SIG-M5 (cell line): Measurements from ENCODE around the gene ARID4A.
"Not testable (repeated sequence)": the region's sequence is repeated elsewhere in the genome, so short reads cannot be mapped to it uniquely, and the experiment has no call there.

ENCODE experiments used
- DNase-seq: peaks from one replicate; lab custom pipeline; 2025; lab: John Stamatoyannopoulos, UW

The ARID4A gene

DNA sequence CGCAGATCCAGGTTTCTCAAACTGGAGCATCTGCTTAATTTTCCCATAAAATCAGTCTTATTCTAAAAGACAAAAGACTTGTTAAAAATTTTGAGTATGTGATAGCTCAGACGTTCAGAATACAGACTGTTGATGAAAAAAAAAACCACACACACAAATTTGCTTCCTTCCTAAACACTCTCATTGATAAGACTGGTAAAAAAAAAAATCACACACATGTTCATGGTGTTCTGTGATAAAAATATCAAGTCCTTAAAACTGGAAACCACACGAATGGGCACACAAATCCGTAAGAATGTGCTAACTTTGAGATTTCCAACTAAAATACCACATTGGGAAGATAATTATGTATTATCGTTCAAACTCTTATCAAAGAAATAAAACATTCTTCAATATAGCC, 6.7 kb upstream of the ARID4A start:
- no peak for DNase-seq

DNA sequence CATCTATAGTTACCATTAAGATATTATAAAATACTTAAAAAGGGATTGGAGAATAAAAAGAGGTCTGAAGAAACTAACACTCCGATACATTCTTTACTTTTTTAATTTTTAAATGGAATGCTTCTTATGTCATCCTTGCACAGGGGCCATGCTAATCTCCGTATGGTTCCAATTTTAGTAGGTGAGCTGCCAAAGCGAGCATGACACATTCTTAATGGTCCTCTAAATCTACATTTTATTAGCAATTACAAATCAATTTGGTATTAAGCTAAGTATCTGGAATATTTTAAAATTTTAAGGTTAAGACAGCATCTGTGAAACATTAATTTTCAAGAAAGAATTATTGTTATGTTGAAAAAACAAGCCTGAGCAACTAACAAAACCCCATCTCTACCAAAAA, 6.2 kb upstream of the ARID4A start:
- no peak for DNase-seq

DNA sequence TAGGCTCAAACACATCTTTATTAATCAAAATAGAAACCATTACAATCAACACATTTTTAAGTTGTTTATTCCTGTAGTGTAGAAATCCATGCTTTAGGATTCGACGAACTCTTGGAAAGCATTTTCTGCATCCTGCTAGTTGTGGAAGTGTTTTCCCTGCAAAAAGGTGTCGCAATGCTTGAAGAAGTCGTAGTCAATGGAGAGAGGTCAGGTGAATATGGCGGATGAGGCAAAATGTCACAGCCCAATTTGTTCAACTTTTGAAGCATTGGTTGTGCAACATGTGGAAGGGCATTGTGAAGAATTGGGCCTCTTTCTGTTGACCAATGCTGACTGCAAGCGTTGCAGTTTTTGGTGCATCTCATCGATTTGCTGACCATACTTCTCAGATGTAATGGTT, 4.2 kb upstream of the ARID4A start:
- no peak for DNase-seq

DNA sequence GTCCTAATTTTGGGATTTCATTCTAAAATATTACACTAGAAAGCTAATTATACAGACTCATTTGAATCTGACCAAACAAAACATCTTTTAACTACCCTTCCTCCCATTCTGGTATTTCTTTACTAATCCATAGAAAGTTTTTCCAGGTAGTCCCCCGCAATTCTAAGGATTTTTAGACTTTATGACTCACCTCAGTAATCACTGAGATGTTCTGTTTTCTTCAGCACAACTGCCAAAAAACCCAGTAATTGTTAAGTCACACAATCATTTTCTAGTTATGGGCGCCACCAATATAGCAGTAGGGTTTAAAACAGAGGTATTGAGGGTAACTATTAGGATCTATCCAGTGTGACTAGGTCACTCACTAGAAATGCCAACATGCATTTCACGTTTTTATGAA, 1.6 kb upstream of the ARID4A start:
- DNase-seq = no peak

DNA sequence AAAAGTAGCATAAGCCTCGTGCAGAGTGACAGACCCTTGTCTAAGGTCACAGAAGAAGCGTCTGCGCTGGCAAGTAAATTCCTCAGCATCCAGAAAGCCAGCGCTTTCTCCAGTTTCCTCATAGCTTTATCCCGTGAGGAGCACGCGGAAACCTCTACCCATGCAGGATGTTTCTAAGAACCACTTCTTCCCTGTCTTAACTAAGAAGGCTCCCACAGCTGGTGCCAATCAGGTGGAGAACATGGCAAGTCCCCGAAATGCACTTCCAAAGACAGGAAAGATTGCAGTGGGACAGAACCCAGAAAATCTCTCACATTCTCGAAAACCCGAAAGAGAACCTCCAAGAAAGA, 968 bp upstream of the ARID4A start:
- DNase-seq = no peak

DNA sequence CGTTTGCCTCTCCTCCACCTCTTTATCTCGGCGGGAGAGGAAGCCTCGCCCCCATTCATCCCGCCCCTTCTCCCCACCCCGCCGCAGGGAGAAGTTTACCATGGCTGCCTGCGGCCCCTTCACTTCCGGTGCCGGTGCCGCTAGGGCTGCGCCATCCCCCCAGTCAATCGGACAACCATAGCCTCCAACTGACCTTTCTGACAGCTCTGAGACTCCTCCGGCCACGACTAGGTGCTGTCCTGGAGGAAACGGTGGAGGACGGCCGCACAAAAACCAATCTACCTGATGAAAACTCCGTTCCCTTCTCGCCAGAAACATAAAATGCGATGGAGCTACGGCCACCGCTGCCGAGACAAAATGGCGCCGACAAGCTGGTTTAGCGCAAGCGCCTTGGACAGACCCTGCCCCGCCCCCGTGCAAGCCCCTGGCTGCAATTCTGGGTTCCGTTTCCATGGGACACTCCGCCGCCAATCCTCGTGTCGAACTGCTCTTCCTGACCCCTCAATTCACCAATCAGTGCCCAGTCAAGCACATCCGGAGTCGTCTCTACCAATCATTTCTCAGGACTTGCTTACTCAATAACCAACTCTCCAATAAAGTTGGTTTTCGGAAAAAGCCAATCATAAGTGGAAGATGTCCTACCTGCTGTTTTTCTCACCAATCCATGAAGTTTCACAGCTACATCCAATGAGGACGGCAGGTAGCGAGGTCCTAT, 436 bp upstream of the ARID4A start:
- DNase-seq = peak; percentile 99

DNA sequence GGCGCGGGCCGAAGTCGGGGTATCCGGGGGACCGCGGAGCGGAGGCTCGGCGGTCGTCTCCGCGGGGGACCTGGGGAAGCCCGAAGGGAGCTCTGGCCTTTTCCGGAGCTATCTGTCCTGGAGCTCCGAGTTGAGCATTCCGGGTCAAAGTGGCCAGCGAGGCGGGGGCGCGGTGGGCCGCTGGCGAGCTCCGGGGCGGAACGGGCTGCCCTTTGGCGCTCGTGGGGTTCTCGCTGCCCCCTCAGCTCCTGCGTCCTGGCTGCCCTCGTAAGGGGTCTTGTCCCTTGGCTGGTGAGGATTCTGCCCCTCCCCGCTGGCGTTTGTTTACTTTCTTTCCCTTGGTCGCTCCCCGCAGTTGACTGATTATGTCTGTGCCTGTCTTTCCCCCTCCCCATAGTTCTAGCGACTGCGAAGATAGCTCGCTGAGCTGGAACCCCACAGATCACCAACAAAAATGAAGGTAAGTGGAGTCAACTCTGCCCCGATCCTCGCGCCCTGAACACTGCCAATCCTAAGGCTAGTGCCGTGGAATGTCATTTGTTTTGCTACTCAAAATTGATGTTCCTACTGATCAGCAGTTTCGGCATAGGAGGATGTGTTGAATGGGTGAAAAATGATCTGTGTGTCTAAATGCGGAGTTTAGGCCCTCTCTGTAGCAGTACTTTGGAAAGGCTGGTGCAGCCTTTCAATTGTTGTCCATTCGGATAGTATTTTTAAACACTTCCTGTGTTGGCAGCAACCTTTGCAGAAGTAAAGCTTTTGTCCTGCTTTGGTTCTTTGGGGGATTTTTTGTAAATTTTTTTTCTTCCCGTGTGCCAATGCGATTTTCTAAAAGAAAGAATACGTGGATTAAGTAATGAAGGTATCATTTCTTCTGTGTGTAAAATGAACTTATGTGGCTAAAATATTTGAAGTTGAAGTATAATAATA, 1.3 kb downstream of the ARID4A start:
- no peak for DNase-seq

DNA sequence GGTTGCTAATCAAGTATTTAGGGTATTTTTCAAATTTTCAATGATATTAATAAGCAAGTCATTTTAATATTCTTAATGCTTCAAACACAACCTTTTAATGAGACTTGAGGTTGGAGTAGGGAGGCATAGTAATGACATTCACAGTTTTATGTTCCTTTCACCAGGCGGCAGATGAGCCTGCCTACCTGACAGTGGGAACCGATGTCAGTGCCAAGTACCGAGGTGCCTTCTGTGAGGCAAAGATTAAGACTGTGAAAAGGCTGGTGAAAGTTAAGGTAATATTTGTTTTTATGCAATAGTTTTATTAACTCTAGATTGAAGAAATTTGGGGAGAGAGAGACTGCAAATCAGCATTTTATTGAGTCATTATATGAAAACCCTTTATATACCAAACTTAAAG, 3.1 kb downstream of the ARID4A start:
- no peak for DNase-seq

DNA sequence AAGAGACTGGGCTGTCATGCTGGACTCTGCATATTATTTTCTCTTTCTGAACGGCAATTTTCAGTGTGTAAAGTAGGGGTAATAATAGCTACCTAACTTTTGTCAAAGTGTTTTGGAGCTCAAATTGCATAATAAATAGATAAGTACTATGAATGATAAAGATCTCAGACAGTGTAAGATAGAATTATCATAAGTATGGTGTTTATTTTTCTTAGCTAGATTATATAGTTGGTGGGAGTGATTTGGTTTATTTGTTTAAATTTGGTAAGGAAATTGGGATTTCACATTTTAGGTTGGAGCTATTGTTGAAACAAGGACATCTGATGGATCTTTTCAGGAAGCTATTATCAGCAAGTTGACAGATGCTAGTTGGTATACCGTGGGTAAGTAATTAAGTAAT, 7.4 kb downstream of the ARID4A start:
- DNase-seq = no peak

DNA sequence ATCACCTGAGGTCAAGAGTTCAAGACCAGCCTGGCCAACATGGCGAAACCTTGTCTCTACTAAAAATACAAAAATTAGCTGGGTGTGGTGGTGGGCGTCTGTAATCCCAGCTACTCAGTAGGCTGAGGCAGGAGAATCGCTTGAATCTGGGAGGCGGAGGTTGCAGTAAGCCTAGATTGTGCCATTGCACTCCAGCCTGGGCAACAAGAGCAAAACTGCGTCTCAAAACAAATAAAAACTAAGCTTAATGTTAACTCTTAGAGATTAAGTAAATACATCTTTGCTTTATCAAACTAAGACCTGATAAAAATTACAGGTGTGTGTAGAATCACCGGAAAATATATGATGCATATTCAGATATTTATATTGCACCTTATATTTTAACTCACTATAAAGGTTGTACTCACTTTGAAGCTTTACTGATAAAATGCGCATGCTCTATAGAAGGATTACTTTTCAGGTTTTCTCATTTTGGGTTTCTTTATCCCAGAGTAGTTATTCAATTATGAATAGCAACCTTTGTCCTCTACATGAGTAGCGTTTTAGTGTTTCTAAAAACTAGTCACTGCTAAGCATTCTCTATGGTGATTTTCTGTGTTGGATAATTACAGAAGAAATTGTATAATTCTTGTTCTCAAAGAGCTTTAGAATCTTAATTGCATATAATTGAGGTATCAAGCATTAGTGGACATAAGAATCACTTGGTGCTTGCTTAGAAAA, 9.4 kb downstream of the ARID4A start:
- DNase-seq = no peak

DNA sequence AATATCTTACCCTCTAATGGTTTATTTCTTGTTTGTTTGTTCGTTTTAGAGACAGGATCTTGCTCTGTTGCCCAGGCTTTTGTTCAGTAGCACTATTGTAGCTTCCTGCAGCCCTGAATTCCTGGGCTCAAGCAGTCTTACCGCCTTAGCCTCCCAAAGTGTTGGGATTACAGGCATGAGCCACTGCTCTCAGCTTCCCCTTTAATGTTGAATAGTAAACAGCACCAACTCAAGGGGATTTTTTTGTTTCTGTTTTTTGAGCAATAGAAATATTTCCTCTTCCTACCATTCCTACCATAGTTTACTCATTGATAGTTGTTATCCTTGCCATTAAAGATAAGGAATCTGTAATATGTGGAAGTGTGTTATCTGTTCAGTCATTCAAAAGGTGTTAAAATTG, 10.7 kb downstream of the ARID4A start:
- no peak for DNase-seq

DNA sequence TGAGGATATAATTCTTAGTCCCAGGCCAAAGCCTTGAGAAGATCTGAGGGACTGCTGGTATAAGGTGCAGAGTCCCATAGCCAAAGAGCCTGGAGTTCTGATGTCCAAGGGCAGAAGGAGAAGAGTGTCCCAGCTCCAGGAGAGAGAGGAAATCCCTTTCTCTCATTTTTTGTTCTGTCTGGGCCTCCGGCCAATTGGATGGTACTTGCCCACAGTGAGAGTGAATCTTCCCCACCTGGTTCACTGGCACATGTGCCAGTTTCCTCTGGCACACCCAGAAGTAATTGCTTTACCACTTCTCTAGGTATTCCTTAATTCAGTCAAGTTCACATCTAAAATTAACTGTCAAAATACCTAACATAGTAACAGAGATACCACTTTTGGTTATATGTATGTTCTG, 15.3 kb downstream of the ARID4A start:
- no peak for DNase-seq

DNA sequence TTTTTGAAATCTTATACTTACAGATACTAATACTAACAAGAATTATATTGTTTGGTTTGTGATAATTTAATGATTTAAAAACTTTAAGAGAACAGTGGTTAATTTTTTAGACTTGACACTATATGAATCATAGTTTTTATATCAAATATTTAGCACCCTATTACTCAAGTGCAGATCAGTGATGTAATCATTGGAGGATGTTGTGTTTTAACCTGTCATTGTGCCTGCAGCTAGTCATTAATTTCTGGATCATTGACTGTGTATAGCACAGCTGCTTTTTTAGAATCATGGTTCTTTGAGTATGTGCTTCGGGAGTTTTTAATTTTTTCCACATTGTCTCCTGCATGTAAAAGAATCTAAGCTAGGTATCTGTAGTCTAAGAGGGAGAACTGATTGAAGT, 17.3 kb downstream of the ARID4A start:
- DNase-seq = no peak

DNA sequence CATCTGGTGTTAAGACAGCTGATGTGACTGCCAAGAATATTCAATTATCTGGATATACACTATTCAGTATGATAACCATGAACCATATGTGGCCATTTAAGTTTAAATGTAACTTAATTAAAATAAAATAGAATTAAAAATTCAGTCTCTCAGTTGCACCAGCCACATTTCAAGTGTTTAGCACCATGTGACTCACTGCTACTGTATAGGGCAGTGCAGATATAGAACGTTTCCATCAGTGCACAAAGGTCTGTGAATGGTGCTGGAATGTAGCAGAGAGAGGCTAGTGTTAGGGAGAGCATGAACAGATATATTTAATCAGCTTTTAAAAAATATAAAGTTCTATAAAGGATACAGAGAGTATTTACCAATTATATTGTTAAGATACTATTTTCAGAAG, 28.7 kb downstream of the ARID4A start:
- DNase-seq = no peak

DNA sequence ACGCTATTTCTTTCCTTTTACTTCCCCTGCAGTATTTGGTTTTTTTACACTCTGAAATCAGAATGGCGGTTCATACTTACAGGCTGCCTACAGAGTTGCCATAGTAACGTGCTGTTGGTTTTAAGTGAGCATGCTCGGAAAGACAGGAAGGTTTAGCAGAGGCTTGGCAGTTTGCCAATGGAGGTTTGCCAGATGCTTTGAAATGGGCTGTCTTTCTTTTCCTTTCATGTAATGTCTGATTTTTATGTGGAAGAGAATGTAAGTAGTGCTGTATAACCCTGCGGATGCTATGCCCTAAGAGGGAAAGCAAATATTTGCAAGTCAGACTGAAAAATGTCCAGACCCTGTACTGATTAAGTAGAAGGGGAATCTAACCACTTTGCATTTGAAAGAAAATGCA, 32.8 kb downstream of the ARID4A start:
- peak; percentile 4 for DNase-seq

DNA sequence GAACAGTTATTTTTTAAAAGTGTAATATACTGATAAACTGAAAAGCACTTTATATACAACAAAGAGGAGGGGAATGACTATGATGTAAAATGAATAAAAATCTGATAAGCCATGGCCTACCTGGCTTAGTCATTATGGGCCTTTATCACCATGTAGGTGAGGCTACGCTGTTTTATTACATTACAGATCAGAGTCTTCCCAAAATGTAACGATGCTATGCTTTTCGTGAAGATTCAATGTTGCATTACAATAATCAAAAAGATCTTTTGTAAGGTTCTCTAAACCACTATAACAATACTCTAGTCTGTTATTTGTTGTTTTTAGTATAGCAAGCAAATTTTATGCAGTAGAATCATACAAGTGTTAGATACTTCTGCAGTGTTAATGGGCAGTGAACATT, 34.2 kb downstream of the ARID4A start:
- DNase-seq = no peak

DNA sequence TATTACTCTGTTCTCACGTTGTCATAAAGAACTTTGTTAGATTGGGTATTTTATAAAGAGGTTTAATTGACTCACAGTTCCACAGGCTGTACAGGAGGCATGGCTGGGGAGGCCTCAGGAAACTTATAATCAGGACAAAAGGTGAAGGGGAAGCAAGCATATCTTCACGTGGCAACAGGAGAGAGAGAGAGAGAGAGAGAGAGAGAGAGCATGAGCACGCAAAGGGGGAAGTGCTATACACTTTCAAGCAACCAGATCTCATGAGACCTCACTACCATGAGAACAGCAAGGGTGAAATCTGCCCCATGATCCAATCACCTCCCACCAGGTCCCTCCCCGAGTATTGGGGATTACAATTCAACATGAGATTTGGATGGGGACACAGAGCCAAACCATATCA, 41.3 kb downstream of the ARID4A start:
- DNase-seq = not testable (repeated sequence)

DNA sequence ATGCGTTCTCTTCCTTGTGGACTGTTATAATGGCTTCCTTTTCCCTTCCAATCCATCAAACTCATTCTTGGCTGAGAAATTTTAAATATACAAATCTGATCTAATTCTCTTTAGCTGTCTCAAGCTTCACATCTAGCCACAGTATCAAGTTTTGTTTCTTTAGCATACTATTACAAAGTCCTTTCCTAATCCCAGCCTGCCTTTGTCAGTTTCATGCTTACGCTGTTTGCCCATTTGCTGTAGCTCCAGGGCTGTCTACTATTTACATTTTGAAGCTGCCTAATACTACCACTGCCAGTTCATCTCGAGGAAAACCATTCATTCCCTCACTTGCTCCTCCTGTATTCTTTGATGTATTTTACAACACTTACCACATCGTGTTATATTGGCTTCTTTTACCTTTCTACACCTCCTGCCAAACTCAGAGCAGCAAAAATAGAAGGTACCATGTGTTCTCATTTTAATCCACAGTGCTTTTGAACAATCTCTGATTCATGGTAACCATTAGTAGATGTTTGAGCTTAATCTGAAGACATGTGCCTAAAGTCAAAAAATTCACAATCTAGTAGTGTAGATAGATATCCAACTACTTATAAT, 42.9 kb downstream of the ARID4A start:
- no peak for DNase-seq

DNA sequence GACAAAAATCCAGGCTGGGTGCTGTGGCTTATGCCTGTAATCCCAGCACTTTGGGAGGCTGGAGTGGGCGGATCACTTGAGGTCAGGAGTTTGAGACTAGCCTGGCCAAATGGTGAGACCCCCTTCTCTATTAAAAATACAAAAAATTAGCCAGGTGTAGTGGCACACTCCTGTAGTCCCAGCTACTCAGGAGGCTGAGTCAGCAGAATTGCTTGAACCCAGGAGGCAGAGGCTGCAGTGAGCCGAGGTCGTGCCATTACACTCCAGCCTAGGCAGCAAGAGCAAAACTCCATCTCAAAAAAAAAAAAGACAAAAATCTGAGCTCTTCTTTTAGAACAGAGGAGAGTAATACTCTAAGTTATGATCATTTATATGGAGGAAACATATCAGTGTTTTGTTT, 45.2 kb downstream of the ARID4A start:
- not testable (repeated sequence) for DNase-seq

DNA sequence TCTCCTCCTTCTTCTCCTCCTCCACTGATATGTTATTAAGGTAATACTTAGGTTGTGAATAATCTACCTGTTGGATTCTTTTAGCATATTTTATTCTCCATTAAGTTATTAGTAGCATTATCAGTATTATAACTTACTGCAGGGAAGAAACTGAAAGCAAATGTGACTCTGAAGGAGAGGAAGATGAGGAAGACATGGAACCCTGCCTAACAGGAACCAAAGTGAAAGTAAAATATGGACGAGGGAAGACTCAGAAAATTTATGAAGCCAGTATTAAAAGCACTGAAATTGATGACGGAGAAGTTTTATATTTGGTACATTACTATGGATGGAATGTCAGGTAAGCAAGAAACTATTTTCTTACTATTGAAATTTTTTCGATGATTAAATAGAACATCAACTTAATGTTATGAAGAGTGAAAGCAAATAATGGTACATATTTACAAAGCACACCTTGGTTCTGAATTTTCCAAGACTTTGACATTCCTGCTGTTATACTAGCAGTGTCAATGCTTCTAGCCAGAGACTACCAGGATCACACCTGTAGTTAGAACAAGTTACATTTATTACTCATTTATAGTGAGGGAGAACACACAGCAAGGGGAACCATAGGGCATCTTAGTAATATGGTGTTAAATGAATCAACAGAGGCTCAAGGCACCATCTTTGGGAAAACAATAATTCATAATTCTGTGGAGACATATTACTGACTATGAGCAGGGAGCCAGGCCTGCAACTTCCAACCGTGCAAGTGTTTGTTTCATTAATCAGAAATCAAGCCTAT, 55.4 kb downstream of the ARID4A start:
- no peak for DNase-seq

DNA sequence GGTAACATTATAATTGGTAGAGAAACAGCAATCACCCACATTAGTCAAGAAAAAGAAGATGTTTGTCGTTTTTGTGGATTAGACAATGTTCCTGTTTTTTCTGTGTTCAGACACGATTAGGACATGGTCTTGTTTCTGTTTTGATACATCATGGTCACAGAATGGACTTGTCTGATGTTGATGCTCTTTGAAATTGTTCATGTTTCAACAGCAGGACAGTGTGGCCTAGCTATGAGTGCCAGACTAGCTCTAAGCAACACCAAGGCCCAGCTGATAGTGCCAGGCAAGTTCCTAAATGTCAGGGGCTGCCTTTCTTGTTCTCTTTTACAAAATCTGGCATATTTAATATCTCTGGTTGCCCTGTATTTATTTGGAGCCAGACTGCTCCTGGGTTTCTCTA, 56.5 kb downstream of the ARID4A start:
- DNase-seq = no peak

DNA sequence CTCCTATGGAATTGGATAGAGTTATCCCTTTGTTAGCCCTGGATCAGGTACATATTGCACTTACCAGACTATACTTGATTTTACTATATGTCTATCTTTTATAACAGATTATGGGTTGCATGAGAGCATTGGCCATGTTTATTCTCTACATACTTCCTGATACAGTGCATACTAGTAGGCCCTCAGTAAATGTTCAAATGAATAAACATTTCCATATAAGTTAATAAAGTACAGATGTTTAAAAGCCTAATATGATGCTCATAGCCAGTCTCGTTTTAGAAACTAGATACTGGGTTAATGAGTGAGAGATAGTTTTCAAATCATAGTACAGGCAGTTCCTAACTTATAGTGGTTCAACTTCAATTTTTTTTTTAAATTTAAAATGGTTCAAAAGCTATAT, 57.9 kb downstream of the ARID4A start:
- DNase-seq = no peak
